SK-N-DZ (cell line): Measurements from ENCODE around the gene HDGF.

Experiments used
- DNase-seq: peaks from one replicate; pipeline ENCODE4 v3.0.0-alpha.2; 2015; ENCODE audit warnings: low spot score

Gene HDGF

DNA sequence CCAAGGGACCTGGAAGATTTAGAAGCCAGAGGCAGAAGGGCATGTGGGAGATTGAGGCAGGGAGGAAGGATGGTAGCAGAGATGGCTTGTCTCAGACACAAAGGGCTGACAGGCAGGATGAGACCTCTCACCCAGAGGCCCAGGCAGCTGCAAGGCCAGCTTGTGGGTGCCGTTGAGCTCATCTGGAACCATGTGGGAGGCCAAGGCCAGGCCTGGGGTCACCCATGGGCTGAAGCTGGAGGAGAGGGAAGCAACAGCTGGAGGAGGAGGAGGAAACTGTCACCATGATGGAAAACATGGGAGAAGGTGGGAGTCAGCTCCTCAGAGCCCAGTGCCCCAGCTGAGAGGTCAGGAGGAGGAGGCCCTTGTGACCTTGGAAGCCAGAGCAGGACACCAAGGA is 52.5 kb downstream of the HDGF start:
- no peak for DNase-seq

- DNase-seq = no peak
These were observed 54.0 kb downstream of the HDGF start for GRCh38 chr1:156697481-156697880.

DNA sequence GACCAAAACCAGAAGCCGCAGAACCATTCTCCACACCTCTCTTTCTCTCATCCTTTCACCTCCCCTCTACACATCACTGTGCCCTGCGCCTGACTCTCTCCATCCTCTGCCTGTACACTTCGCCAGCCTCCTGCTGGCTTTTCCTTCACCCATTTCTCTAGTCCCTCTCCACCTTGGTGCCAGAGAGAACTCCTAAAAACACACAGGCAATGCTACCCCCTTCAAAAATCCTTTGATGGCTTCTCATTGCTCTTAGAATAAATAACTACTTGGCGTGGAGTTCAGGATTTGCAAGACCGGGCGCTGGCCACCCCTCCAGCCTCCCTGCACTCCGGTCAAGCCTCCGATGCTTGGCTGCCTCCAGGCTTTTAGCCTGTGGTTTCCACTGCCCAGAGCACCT is 54.7 kb downstream of the HDGF start:
- DNase-seq = no peak

GRCh38 chr1:156694690-156694962 is 56.8 kb downstream of the HDGF start:
- DNase-seq = no peak

- DNase-seq = no peak
These were observed 57.4 kb downstream of the HDGF start for GRCh38 chr1:156693848-156694689.

- no peak for DNase-seq
These were observed 58.3 kb downstream of the HDGF start for GRCh38 chr1:156692925-156693847.

DNA sequence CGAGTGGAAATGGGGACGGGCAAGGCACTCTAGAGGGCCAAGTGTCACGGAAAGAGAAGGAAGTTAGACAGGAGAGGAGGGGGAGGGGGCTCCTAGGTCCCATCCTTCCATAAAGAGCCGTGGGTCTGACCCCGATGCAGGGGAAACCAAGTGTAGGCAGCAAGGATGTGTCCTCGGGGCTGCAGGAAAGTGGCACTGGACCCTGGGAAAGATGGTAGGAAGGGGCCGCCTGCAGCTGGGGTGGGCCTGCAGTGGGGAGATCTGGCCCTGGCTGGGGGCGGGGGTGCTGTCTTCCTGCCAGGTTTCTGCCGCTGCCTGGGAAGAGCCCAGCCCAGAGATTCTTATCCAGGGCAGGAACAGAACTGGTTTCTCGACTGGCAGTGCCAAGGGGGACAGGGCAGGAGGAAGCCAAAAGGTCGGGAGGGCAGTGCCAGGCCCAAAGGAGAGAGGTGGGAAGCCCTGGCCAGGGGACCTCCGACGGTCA is 59.0 kb downstream of the HDGF start:
- no peak for DNase-seq
